HG02588 (cell line): ENCODE results near the gene FLT1.

Source experiments
- ATAC-seq: cut with Tn5 transposase; IDR thresholded peaks from one replicate; pipeline ENCODE4 v1.9.1; 2021; ENCODE audit warnings: mild to moderate bottlenecking, moderate library complexity; ENCODE audit not compliant: unreplicated experiment

FLT1 gene

GRCh38 chr13:28321756-28322155, 173.2 kb downstream of the FLT1 start:
- ATAC-seq, result no peak

GRCh38 chr13:28320884-28321574, 173.9 kb downstream of the FLT1 start:
- no peak for ATAC-seq

GRCh38 chr13:28320209-28320608, 174.7 kb downstream of the FLT1 start:
- ATAC-seq, result no peak

- no peak for ATAC-seq
Observed at GRCh38 chr13:28319528-28319927, 175.4 kb downstream of the FLT1 start.

- ATAC-seq, result no peak
Observed at GRCh38 chr13:28318496-28318895, 176.4 kb downstream of the FLT1 start.

GRCh38 chr13:28316836-28317235, 178.1 kb downstream of the FLT1 start:
- no peak for ATAC-seq

GRCh38 chr13:28316129-28316528, 178.8 kb downstream of the FLT1 start:
- no peak for ATAC-seq

GRCh38 chr13:28314879-28315278, 180.0 kb downstream of the FLT1 start:
- ATAC-seq, result no peak

- no peak for ATAC-seq
Observed at GRCh38 chr13:28313579-28313978, 181.3 kb downstream of the FLT1 start.

GRCh38 chr13:28306325-28306724, 188.6 kb downstream of the FLT1 start:
- no peak for ATAC-seq

GRCh38 chr13:28301839-28302238, 193.1 kb downstream of the FLT1 start:
- ATAC-seq, result no peak

GRCh38 chr13:28299916-28300315, 195.0 kb downstream of the FLT1 start:
- ATAC-seq, result no peak

GRCh38 chr13:28297341-28297740, 197.6 kb downstream of the FLT1 start:
- ATAC-seq, result no peak

- no peak for ATAC-seq
Observed at GRCh38 chr13:28286263-28286662, 208.7 kb downstream of the FLT1 start.

GRCh38 chr13:28283600-28283999, 211.3 kb downstream of the FLT1 start:
- no peak for ATAC-seq

GRCh38 chr13:28282451-28282850, 212.5 kb downstream of the FLT1 start:
- no peak for ATAC-seq

- no peak for ATAC-seq
Observed at GRCh38 chr13:28273919-28274318, 221.0 kb downstream of the FLT1 start.

GRCh38 chr13:28271056-28271840, 223.7 kb downstream of the FLT1 start:
- ATAC-seq, result no peak

GRCh38 chr13:28268800-28269223, 226.1 kb downstream of the FLT1 start:
- peak; percentile 99 for ATAC-seq

GRCh38 chr13:28267497-28267896, 227.4 kb downstream of the FLT1 start:
- ATAC-seq, result no peak

- no peak for ATAC-seq
Observed at GRCh38 chr13:28258417-28258816, 236.5 kb downstream of the FLT1 start.

GRCh38 chr13:28257305-28257704, 237.6 kb downstream of the FLT1 start:
- ATAC-seq, result no peak
